HL-60/S4 treated with phorbol 12-myristate 13-acetate at 8.2 ng/mL for 4 days and 3 days (cell line): ENCODE data around the gene GRIN3A.

ENCODE experiments used
- in situ Hi-C: fragments of 300-500 bp; cut with MboI; formaldehyde crosslinking; loops from 2 replicates; pipeline ENCODE4 v1.15.0; 2022; ENCODE audit warnings: low sequenced_read_pairs

Gene GRIN3A

DNA sequence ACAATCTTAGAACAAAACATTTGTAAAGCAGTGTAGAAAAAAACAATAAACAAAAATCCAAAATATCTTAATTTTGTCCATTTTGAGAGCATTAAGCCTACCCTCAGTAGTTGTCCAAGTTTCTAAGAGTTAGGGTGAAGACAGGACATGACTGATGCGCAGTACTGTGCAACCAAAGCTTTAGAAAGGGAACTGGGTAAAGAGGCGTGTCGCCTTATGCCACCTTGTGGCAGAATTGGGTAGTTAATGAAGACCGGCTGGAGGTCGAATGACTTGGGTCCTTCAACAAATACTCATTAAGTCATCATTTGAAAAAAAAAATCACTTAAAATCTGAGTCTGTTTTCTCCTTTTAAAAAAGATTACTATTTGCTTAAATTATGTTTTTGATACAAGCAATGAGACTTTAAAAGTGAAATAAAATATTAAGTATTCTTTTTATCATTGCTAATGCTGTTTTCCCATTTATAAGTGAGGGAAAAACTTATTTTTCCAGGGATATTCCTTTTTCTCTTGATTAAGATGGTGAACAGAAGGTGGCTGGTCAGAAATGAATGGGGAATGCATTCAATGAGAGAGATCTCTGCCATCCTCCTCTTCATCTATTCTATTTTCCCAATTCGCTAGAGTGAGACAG lies 208.3 kb downstream of the GRIN3A start:
- in situ Hi-C loops = no loop called here

GRCh38 chr9:101528015-101528414 lies 210.4 kb downstream of the GRIN3A start:
- in situ Hi-C loops = no loop called here

DNA sequence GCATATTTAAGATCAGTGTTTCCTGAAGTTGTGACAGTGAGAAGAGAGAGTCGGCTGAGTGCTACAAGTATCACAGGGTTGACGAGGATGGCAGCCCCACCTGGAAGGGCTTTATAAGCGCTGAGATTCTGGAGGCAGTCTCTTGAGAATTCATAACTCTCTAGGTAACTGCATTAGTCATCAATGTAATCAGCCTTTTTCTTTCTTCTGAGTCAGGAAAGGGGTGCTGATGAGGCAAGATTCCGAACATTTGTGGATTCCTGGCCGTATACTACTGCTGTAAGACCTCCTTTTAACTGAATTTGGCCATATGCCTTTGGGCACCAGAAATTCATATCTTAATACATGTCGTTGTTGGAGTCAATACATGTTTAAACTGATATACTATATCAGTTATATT lies 211.4 kb downstream of the GRIN3A start:
- in situ Hi-C loops = no loop called here

DNA sequence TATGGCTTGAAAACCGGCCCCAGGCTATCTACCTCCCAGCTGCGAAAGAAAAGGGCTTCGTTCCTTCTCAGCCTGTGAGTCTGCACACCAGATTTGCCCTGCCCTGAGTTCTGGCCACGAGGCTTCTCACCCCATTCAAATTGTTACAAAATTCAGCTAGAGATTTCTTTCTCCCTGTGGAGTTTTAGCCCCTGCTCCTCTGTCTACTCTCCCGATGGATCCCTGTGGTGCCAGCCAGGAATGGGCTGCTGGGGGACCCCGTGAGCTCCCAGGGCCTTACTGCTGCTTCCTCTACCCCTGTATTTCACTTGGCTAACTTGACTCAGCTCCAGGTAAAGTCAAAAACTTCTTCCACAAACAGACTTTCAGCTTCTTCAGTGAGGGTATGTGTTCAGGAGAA lies 214.1 kb downstream of the GRIN3A start:
- in situ Hi-C loops = no loop called here
